HG02981 (cell line): ENCODE measurements around the gene EMP2.
A peak's percentile ranks its signal among the peaks of the same experiment; 100 is the strongest.
"Not testable (repeated sequence)": the region's sequence is repeated elsewhere in the genome, so short reads cannot be mapped to it uniquely, and the experiment has no call there.

ENCODE experiments used
- ATAC-seq: cut with Tn5 transposase; IDR thresholded peaks from one replicate; pipeline ENCODE4 v1.9.1; 2021; ENCODE audit warnings: mild to moderate bottlenecking, moderate library complexity; ENCODE audit not compliant: unreplicated experiment

EMP2 gene

GRCh38 chr16:10552998-10553491 lies 27.4 kb downstream of the EMP2 start:
- peak; percentile 97 for ATAC-seq

DNA sequence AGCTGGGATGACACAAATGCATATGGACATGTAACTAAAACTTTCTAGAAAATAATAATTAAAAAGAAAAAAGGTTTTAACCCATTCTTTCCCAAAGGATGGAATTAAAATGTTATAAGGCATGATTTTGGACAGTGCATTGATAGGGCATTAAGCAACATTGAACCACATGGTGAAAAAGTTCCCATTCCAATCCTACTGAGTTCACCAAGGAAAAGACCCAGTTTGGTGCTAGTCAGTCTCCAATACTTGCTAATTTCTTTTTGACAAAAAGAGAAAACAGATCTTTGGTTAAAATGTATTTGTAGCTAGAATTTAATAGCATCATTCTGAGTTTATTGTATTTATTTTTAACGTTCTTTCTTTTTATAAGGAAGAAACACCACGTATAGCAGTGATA lies 28.1 kb downstream of the EMP2 start:
- ATAC-seq: no peak

GRCh38 chr16:10551881-10552280 lies 28.5 kb downstream of the EMP2 start:
- ATAC-seq: no peak

DNA sequence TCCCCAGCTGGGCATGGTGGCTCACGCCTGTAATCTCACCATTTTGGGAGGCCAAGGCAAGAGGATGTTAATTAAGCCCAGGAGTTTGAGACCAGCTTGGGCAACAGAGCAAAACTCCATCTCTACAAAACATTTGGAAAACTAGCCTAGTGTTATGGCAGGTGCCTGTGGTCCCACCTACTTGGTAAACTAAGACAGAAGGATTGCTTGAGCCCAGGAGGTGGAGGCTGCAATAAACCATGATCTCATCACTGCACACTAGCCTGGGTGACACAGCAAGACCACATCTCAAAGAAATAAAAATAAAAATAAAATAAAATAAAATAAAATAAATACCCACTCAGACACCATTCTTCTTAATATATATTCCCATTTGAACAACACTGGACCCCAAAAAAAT lies 32.0 kb downstream of the EMP2 start:
- ATAC-seq: no peak

GRCh38 chr16:10547708-10548107 lies 32.7 kb downstream of the EMP2 start:
- no peak for ATAC-seq

GRCh38 chr16:10543231-10543977 lies 37.0 kb downstream of the EMP2 start:
- no peak for ATAC-seq

- ATAC-seq: no peak
Observed at GRCh38 chr16:10541366-10541765, 39.0 kb downstream of the EMP2 start.

GRCh38 chr16:10539793-10540192 lies 40.6 kb downstream of the EMP2 start:
- ATAC-seq: no peak

- ATAC-seq: no peak
Observed at GRCh38 chr16:10539236-10539635, 41.2 kb downstream of the EMP2 start.

- no peak for ATAC-seq
Observed at GRCh38 chr16:10538583-10538982, 41.8 kb downstream of the EMP2 start.

DNA sequence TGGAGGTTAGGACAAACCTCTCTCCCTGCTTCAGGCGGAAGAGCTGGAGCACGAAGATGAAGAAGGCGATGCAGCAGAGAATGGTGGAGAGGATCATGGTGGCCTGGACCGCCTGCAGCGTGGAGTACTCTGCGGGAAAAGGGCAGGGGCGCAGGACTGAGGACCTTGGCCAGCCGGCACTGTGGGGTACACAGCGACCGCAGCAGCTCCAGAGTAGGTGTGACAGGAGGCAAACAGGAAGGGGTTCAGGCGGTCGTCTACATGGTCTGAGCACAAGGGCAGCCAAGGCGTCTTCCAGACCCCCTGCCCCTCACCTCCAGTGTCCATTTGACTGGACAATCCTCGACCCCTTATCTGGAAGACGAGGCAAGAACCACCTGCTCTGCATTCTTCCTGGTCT lies 42.5 kb downstream of the EMP2 start:
- no peak for ATAC-seq

DNA sequence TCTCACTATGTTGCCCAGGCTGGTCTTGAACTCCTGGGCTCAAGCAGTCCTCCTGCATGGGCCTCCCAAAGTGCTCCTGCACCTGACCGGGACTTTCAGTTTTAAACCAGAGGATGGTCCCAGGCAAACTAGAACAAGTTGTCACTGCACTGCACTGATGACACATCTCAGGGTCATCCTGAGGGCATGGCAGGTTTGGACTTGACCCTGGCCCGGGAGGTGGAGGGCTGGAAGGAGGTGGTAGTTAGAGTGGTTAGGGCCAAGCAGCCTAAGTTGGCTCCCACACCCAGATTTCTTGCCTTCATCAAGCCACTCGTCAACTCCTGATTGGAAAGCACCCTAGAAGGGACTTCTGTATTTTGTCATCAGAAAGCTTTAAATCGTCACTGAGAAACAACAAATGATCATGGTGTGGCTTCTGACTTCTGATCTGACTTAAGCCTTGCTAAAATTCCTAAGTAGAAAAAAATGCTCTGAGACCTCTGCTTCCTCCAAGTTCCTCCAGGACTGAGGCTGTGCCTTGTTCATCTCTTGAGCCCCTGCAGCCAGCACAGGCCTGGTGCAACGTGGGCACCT lies 43.5 kb downstream of the EMP2 start:
- ATAC-seq: no peak

DNA sequence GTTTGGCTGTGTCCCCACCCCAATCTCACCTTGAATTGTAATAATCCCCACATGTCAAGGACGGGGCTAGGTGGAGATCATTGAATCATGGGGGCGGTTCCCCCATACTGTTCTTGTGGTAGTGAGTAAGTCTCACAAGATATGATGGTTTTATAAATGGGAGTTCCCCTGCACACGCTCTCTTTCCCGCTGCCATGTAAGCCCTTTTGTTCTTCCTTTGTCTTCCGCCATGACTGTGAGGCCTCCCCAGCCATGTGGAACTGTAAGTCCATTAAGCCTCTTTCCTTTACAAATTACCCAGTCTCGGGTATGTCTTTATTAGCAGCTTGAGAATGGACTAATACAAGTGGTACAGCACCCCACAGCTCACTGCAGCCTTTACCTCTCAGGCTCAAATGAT lies 44.1 kb downstream of the EMP2 start:
- not testable (repeated sequence) for ATAC-seq

DNA sequence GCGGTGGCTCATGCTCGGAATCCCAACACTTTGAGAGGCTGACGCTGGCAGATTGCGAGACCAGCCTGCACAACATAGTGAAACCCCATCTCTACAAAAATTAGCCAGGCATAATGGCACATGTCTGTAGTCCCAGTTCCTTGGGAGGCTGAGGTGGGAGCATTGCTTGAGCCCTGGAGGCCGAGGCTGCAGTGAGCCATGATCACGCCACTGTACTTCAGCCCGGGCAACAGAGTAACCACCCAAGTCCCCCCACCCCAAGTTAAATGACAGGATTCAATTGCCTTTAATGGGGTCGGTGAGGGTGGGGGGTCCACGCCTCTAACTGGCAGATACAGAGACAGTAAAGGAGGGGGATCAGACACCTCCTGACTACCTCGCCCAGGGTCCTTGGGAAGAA lies 44.9 kb downstream of the EMP2 start:
- ATAC-seq: no peak

DNA sequence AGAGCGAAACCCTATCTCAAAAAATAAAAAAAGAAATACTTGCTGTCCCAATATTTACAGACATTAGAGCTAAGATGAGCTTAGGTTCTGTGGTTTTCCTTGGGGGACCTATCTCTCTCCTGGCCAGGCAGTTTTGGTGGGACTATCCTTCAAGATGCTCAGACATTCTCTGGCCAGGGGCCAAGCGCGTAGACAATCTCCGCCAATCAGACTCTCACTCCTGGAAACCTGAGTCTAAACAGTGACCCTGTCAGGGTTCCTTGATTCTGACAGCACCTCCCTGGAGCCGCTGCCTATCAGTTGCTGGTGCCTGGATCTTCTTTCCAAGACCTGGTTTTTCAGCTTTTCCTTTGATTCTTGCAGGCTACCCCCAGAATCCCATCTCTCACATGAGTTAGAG lies 45.6 kb downstream of the EMP2 start:
- ATAC-seq: no peak

- not testable (repeated sequence) for ATAC-seq
Observed at GRCh38 chr16:10533612-10534011, 46.8 kb downstream of the EMP2 start.

DNA sequence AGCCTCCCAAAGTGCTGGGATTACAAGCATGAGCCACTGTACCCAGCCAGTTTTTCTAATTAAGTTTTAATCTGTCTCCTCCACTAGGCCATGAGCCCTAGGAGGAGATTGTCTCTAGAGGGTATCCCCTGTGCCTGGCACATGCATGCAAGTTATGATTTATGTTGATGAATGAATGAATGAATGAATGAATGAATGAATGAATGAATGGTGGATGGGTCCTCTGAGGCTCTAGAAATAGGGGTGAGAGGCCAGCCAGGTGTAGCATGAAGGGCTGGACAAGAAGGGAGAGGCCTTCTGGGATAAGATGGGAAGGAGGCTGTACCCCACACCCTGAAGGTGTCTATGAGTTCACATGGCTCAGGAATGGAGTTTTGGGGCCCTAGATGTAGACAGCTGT lies 48.8 kb downstream of the EMP2 start:
- no peak for ATAC-seq

- no peak for ATAC-seq
Observed at GRCh38 chr16:10530685-10531084, 49.7 kb downstream of the EMP2 start.

- ATAC-seq: no peak
Observed at GRCh38 chr16:10529895-10530669, 50.3 kb downstream of the EMP2 start.

GRCh38 chr16:10528635-10529034 lies 51.8 kb downstream of the EMP2 start:
- no peak for ATAC-seq

DNA sequence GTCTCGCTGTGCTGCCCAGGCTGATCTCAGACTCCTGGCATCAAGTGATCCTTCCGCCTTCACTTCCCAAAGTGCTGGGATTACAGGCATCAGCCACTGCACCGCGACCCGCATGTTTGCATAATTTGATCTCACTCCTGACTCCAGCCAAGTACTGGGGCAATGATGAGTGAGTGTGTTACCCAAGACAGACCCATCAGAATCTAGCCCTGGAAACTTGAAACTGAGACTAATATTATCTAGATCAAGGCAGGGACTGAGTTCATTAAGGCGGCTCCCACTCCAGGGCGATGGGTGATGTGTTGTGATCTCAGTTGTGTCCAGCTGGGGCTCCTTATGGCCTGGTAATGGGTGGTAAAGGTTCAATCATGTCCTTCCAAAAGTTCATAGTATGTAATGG lies 53.4 kb downstream of the EMP2 start:
- ATAC-seq: no peak
